Stimulated activated CD4-positive, alpha-beta T cell treated with anti-CD3 and anti-CD28 coated beads, TNF-alpha, amount 100 ng/mL, for 48 hours (primary cell): ENCODE measurements around the gene SYT17.

ENCODE experiments used
- DNase-seq, 3 donors: peaks; one replicate each; pipeline ENCODE4 v3.0.0-alpha.2; 2020; ENCODE audit warnings: low read depth in 3 of 3

Gene SYT17

DNA sequence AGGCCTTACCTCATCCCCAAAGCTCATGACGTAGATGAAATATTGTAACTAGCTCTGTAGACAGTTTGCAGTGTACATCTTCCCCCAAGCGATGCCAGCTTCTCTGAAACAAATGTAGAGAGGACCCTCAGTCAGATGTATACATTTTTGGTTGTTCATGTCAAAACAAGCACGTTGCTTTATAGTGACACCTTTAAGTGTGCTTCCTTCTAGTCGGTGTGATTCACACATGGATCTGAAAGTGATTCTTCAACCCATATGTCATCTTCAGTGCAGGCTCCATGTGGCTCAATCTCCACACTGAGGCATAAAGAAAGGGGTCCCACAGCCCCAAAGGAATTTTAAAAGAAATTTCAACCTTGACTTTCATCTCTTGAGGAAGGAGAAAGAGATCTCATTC is 86.6 kb downstream of the SYT17 start:
- no peak for DNase-seq

DNA sequence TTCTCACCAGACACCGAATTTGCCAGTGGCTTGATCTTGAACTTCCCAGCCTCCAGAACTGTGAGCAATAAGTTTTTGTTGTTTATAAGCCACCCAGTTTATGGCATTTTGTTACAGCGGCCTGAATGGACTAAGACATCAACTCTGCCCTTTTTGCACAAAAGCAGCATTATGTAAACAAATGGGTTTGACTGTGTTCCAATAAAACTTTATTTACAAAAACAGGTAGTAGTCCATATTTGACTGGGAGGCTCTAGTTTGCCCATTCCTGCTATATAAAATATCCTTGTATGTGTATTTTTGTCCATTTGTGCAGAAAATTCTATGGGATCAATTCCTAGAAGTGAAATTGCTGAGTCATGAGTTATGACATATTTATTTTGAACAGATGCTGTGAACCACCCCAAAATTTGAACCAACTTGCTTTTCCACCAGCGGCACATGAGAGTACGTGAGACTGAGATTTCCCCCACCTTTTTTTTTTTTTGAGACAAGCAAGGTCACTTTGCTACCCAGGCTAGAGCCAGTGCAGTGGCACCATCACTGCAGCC is 96.2 kb downstream of the SYT17 start:
- DNase-seq = no peak

DNA sequence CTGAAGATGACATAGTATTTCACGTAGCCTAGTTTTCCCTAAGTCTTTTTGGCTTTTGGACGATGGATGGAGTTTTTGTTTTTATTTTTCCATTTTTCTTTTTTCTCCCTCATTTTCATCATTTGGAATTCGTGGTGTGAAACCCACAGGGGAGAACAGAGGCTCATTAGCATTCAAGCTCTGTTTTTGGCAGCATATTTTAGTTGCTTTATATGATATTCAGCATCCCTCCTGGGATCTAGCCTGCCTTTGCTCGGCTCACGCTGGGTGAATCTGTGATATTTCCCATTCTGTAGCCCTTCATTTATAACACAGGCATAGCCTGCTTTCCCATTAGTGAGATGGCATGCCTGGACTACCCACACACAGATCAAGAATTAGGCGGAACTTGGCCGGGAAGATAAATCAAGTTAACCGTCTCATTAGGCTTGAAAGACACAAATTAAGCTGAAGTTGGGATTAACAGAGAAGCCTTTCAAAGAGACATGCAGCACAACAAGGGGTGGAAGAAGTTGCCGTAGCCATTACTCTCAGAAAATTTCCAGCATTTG is 97.4 kb downstream of the SYT17 start:
- DNase-seq = no peak

DNA sequence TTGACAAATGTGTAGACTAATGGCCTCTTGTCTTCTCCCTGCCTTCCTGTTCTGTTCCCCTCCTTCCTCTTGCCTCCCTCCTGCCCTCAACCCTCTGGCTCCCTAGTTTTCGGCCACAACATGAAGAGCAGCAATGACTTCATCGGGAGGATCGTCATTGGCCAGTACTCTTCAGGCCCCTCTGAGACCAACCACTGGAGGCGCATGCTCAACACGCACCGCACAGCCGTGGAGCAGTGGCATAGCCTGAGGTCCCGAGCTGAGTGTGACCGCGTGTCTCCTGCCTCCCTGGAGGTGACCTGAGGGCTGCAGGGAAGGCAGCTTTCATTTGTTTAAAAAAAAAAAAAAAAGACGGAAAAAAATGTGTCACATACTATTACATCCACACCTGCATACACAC is 98.7 kb downstream of the SYT17 start:
- no peak for DNase-seq

DNA sequence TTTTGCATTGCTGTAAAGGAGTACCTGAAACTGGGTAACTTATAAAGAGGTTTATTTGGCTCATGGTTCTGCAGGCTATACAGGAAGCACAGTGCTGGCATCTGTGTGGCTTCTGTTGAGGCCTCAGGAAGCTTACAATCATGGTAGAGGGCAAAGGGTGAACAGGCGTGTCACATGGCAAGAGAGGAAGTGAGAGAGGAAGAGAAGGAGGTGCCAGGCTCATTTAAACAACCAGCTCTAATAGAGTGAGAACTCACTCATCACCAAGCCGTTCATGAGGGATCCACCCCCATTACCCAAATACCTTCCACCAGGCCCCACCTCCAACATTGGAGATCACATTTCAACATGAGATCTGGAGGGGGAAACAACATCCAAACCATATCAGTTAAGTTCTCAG is 101.1 kb downstream of the SYT17 start:
- no peak for DNase-seq

DNA sequence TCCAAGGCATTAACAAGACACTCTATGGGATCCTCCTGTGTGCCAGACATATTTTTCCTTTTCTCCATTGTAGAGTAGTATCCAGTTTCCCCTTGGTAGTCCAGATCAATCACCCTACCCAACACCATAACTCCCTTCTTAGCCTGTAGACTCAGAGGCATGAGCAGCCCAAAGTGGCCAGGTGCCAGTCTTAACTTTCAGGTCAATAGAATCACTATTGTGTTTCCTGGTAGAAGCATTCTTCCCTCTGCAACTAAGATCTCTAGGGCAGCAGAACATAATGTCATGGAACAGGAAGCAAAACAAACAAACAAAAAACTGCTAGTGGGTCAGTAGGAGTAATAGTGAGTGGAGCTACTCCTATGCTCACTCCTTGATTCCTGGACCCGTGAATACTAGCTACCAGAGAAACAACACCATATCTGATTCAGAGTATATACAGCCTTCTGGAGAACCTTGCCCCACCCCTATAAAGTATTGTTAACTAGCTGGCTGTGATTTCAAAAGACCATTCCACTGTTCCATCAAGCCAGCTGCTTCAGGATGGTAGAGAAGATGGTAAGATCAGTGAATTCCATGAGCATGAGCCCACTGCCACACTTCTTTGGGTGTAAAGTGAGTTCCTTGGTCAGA is 106.2 kb downstream of the SYT17 start:
- DNase-seq = no peak

DNA sequence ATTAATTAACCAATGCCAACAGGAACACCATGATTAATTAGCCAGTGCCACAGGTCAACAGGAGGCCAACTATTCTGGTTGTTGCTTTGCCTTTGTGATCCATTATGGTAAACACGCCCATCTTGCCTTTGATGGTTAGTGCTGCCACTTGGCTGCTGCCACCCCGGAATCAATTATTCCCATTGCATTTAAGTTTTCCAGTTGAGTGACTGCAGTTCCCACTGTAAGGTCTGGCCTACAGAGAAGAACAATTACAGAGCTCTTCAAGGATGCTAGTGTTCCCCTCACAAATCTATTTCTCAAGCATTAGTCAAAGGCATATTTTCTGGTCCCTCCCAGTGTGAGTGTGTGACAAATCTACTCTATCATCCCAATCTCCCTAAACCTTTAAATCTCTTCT is 110.4 kb downstream of the SYT17 start:
- DNase-seq = no peak

DNA sequence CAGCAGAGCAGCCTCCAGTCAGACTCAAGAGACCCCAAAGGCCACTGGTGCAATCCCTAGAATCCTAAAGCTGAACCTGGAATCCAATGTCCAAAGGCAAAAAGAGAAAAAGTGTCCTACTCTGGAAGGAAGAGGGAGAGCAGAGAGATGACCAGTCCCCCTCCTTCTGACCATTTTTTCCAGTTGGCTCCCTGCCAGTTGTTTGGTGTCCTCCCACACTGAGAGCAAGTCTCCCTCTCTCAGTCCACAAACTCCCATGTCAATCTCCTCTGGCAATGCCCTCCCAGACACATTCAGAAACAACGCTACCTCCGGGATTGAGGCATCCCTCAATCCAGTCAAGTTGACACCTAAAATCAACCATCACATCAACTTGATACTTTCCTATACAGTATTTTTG is 113.2 kb downstream of the SYT17 start:
- no peak for DNase-seq

DNA sequence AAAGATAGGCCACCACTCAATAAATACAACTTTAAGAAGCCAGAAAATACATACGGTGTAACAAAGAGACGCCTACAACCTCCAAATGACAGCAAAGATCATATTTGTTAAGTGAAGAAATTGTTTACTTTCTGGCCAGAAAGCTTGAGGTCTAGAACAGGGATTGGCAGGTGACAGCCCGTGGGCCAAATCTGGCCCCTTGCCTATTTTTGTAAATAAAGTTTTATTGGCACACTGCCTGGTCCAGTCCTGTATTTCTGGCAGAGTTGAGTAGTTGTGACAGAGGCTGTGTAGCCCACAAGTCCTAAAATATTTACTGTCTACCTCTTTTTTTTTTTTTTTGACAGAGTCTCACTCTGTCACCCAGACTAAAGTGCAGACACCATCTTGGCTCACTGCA is 114.1 kb downstream of the SYT17 start:
- no peak for DNase-seq

DNA sequence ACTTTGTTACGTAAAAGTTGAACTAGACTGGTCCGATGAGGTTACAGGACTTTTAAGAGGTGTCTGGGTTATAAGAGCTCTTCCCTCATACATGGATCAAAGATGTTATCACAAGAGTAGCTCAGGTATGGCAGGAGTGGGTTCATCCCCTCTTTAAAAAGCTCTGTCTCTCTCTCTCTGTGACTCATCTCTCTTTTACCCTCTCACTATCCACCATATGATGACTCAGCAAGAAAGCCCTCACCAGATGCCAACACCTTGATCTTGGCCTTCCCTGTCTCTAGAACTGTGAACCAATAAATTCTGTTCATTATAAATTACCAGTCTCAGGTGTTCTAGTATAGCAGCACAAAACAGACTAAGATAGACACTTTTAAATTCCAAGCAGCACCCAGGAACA is 115.6 kb downstream of the SYT17 start:
- DNase-seq = no peak

DNA sequence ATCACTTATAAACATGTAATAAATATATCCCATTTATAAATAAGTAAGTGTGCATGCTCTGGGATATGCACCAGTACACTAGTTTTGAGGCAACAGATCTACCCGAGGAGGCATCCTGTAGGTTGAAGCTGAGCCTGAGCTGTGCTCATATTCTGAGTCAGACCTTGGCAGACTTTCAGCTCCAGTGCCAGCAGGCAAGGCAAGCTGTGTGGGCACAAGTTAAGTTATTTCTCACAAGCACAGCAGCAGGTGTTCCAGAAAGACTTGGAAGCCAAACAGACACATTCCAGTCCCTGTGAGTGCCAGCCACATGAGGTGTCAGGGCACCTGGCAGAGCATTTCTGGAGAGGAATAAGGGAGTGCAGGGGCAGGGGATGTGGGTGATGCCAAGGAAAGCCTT is 116.2 kb downstream of the SYT17 start:
- DNase-seq = peak in 1 of 3 donors; percentile 17

DNA sequence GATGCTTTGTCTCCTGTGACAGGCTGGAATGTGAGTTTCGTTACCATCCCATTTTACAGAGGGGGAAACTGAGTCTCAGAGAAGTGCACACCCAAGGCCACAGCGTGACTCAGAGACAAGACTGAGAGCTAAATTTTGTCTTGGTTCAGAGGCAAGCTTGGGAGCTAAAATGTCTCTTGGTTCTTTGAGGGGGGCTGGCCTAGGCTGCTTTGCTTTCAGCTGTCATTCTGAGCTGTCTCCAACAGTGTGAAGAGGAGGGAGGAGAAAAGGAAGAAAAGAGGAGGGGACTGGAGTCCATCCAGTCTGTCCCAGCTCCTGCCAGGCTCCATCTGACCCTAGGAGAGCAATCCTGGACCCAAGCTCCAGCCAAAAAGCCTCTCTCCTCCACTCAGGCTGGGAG is 117.4 kb downstream of the SYT17 start, which contains the start of gene CLEC19A:
Gene CLEC19A, plus strand, starts transcription at position 301 of the 400 bp plus-strand sequence. CDS start 121 bp downstream, outside the sequence.
- DNase-seq = no peak

DNA sequence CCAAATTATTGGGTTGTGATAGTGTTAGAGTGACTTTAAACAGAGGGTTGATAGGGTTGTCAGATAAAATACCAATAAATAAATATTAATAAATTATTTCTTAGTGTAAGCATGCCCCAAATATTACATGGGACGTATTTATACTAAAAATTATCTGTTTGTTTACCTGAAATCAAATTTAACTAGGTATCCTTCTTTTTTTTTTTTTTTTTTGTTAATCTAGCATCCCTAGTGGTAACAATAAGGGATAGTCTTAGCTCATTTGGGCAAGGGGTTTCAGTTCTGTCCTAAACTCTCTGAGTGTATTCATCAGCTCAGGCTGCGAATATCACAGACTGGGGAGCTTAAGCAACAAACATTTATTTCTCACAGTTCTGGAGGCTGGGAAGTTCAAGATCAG is 118.8 kb downstream of the SYT17 start:
- DNase-seq = no peak

DNA sequence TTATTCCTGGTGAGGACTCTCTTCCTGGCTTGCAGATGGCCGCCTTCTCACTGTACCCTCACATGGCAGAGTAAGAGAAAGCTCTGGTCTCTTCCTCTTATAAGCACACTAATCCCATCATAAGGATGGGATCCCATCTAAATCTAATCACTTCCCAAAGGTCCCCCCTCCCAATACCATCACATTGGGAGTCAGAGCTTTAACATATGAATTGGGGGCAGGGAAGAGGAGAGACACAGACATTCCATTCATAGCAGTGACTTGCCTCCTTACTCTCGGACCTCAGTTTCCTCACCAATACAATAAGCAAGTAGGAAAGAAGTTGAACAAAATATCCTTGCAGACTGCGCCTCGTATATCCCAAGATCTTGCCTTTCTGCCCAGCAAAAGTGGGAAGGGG is 119.2 kb downstream of the SYT17 start:
- DNase-seq = no peak

DNA sequence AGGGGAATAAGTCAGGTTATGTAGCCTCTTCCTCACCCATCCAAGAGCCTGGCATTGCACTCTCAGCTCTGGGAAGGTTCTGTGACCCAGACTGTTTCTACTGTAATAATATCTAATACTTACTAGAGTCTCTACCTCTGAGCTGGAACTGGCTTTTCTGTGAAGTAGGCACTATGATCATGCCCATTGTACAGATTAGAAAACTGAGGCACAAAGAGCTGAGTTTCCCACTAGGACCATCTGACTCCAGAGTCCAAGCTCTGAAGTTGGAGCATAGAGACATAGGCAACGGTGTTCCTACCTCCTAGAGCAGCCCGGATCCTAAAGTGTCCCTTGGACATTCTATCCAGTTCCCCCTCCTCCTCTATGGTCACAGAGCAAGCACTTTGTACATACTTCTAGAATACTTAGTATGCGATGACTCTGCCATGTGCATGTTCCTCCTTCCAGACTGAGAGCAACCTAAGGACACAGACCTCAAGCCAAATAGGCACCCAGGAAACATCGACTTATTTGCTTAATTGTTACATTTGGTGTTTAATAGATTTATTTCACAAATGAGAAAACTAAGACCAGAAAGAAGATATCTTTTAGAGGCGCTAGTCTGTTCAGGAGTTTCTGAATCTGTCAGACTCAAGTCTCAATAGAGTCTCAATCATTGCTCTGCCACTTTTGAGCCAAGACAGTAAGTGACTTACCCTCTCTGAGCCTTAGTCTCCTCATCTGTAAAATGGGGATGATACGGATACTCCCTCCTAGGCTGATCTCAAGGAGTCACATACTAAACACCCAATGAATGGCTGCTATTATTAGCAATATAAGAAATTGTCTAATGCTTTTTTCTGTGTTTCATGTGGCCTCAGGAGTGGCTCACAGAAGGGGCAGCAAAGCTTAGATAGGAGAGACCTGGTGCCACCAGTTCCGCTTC is 121.1 kb downstream of the SYT17 start:
- no peak for DNase-seq

DNA sequence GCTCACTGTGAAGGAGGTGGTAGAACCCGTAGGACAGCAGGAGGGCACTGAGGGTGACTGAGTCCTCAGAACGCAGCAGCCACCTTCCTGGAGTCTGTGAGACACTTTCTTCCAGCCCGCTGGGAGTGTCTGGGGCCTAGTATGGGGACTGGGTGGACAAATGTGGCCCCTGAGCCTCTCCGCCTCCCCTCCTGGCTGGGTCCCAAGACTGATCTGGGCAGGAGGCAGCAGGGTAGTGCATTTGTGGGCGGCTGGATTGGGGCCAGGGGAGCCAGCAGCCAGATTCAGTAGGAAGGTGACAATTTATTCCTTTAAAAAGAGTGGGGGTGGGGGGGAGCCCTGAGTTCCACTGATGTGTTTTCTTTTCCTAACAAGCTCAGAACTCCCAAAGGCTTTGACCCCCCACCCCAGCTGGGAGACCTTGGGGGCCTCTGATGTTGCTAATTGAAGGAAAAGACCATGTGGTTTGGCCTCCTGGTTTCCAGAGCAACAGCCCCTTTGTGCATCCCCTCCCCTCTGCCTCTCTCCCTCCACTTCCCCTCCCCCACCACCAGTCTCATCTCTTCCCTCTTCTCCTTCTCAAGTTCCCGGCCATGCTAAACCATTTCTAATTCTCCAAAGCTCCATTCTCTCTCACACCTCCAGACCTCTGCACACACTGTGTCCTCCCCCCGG is 121.9 kb downstream of the SYT17 start:
- no peak for DNase-seq

DNA sequence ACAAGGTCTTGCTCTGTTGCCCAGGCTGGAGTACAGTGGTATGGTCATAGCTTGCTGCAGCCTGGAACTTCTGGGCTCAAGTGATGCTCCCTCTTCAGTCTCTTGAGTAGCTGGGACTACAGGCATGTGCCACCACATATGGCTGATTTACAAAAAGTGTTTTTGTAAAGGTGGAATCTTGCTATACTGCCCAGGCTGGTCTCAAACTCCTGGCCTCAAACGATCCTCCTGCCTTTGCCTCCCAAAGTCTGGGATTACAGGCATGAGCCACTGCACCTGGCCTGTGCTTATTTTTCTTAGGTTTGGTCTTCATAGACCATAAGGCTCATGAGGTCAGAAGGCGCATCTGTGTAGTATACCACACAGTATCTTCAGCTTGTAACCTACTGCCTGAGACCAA is 122.8 kb downstream of the SYT17 start:
- no peak for DNase-seq

DNA sequence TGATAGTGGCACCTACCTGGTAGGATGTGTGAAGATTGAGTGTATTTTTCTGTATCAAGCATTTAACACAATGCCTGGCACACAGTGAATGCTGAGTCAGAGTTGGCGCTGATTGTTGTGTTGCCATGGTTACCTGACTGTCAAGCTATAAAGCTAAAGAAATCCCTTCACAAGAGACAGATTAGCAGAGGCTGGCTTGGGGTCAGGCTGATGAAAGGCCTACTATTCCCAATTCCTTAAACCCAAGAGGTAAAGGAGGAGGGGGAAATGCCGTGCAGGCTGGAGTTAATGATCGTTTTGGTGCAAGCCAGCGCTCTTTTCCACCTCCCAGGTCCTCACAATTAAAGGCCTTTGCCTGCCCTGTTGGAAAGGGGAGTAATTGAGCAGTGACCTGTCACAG is 123.4 kb downstream of the SYT17 start:
- peak in 1 of 3 donors; percentile 7 for DNase-seq

DNA sequence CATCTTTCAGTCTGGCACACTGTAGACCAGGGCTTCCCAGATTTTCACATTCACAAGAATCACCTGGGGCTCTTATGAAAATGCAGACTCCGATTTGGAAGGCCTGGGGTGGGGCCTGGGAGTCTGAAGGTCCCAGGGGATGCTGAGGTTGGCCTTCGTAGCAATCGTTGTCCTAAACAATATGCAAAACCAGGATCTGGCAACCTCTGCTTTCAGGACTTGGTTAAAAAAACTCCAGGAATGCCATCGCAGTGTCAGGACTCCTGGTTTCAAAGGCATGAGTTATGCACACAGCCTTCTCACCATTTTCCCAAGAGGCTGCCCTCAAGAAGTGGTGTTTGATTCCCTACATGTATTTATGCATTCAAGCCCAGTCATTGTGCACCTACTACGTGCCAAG is 124.1 kb downstream of the SYT17 start:
- DNase-seq = no peak

DNA sequence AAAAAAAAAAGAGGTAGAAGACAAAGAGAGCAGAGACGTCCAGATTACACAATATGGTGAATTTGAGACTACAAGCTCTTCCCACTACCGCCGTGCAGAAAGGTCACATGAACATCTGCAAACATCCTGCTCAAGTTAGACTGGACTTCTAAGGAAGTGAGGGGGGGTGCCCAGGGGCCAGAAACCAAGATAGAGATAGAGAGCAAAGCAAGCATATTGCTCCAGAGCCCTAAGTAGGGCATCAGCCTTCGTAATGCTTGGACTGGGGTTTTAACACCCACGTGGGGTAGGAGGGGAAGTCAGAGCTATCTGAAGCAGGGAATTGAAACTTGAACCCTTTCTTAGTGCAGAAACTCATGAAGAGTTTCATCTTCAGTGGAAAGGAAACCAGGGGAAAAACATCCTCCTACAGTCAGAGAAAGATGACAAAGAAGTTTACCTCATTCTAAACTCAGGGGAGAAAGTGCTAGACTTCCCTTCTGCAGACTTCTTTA is 126.2 kb downstream of the SYT17 start:
- peak; percentile 27 to 57 (median 38) for DNase-seq

DNA sequence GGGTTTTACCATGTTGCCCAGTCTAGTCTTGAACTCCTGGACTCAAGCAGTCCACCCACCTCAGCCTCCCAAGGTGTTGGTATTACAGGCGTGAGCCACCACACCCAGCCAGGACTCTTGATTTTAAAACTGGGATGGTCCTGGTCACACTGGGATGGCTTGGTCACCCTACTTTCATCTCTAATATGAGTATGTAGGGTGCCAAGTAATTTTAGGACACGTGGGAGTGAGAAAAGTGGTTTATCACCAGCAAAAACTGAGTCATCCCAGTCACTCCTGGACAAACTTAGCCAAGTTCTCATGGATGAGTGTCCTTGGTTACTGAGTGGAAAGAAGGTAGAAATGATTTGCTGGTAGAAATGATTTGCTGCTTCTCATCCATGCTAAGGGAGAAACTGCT is 127.4 kb downstream of the SYT17 start:
- peak in 1 of 3 donors; percentile 15 for DNase-seq

DNA sequence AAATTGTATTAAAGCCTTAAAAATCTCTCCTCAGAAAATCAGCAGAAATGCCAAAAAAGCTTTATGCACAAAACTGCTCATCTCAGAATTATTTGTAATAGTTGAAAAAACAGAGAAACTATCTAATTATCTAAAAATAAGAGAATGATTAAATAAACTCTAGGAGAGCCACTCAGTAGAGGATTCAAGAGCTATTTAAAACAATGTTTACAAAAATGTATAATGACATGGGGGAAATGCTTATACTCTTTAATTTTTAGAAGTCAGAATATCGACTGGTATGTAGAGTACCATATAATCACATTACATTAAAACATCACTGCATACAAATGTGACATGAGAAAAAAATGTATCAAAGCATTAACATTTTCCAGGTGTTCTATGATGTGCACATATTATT is 129.4 kb downstream of the SYT17 start:
- no peak for DNase-seq
